ENCODE measurements around the gene DCP2.

DNA sequence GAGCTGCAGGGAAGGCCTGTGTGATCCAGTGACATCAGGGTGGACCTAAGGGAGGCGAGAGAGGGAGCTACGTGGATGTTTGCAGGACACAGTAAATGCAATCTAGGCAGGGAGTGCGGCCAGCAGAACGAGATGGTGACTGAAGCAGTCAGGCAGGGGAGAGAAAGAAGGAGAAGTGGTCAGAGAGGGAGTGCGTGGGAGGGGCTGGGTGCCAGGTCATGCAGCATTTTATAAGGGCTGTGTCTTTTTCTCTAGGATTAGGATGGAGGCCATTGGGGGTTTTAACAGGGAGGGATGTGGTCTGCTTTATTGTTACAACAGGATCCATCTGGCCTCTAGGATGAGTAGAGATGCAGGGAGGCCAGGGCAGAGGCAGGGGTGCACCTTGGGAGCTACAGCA lies 80.4 kb downstream of the DCP2 start:
- TF ChIP-seq EZH2 (IDR thresholded peaks at IDR 0.05; ENCODE audit: insufficient read depth, poor library complexity, severe bottlenecking): no peak
- no peak for TF ChIP-seq EZH2phosphoT487 (IDR thresholded peaks at IDR 0.05; ENCODE audit: insufficient read depth, low read depth)
